GM12872 (cell line): ENCODE measurements around the gene NEURL1B.
A peak's percentile ranks its signal among the peaks of the same experiment; 100 is the strongest.

Source experiments
- CTCF ChIP-seq: IDR thresholded peaks from 3 replicates; pipeline ENCODE4 v1.5.1; 2011; ENCODE audit warnings: low read depth, mild to moderate bottlenecking, low read length, moderate library complexity; ENCODE audit not compliant: insufficient read depth

NEURL1B gene

DNA sequence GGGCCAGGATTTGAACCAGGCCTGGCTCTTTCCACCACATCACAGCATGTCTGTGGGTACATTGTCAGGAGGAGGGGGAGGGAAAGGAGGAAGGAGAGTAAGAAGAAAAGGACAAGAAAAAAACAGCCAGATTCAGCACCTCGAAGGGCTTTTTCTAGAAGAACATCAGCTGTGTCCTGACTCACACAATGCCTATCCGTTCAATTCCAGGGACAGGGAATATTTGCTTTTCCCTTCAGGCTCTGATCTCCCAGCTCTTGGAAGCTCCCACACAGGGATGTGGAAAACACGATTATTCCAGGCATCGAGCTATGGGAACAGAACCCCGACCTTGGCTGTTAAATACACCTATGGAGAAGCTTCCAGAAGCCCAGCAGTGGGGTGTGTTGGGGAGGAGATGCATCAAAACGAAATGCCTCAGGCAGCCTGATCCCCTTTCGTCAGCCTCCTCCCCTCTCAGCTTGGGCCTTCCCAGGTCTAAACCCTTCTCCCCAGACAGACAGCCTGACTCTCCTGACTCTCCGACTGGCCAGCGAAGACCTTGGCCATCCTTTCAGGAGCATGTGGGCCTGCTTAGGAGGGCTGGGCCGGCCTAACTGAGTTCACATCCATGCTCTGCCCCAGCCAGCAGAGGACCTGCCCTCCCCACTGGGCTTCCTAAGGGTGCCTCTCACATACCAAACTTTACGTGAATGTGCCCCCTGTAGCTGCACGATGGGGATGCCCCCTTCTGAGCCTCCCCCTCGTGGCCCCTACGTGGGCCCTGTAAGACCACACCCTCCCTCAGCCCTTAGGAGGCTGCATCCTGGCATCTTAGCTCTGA, 54.4 kb downstream of the NEURL1B start:
- no peak for TF ChIP-seq CTCF

GRCh38 chr5:172696171-172696849, 55.2 kb downstream of the NEURL1B start:
- TF ChIP-seq CTCF: no peak

DNA sequence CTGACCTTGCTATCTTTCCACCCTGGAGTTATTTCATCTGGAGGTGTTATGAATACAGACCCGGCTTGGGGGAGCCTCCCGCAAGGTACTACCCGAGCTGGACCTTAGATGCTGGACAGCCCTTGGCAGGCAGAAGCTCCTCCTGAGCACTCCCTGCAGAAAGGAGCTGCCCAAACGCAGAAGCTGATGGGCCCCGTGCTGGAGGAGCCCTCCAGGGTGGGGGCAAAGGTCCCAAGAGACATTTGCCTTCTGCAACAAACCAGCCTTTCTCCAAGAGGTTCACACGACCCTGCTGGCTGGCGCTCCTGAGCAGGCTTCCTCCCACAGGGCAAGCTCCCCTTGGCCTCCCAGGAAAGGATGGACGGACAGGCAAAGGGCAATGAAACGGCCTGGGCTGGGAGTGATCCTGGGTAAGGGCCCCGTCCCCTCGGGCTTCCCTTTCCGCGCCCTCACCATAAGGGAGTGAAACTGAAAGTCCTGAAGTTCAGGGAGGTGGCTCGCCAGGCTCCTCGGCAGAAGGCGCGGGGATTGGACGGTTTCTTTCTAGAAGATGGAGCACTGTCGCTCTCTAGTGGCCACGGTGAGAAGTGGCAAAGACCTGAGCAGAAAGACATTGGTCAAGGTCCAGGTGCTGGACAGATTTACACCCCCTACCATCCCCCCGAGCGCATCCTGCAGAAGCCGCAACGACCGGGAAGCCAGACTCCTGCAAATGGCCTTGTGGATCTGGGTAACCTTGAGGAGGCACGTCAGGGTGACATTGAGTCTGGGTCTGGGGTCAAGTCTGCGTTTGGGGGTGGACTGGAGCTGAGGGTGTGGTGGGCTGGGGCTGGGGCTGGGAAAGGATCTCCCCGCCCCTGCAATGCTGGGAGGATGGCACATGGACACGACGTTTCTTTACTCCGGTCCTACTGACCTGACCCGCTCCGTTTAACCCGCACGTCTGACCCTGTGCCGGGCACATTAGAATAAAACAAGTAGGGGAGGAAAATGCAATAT, 56.4 kb downstream of the NEURL1B start:
- TF ChIP-seq CTCF: peak; percentile 94

DNA sequence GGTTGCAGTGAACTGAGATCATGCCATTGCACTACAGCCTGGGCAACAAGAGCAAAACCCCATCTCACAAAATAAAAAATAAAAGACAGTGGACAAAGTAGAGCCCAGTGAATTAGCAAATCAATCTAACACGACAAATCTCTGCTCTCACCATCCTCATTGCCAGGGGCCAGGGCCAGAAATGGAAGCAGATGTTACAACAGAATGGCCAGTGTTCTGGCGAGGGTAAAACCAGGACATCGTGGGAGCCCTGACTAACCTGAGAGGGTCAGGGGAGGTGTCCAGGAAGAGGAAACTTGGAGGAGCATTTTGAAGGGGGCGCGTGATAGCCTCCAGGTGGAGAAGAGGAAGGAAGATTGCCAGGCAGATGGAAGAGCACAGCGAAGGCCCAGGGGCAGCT, 58.4 kb downstream of the NEURL1B start:
- no peak for TF ChIP-seq CTCF

GRCh38 chr5:172699999-172700364, 58.9 kb downstream of the NEURL1B start:
- TF ChIP-seq CTCF: no peak

- TF ChIP-seq CTCF: no peak
Observed at GRCh38 chr5:172700365-172701290, 59.6 kb downstream of the NEURL1B start.
